GM18873 (cell line): ENCODE measurements around the gene VPS13D.

Experiments used
- ATAC-seq: cut with Tn5 transposase; IDR thresholded peaks from one replicate; pipeline ENCODE4 v1.9.1; 2021; ENCODE audit warnings: mild to moderate bottlenecking, moderate library complexity, moderate number of reproducible peaks; ENCODE audit not compliant: unreplicated experiment, low FRiP score

VPS13D gene

GRCh38 chr1:12414444-12415018, 184.7 kb downstream of the VPS13D start:
- no peak for ATAC-seq

- ATAC-seq: no peak
Measured at GRCh38 chr1:12415038-12415466, 185.2 kb downstream of the VPS13D start.

- no peak for ATAC-seq
Measured at GRCh38 chr1:12416101-12416500, 186.3 kb downstream of the VPS13D start.

GRCh38 chr1:12416744-12417143, 186.9 kb downstream of the VPS13D start:
- ATAC-seq: no peak

- no peak for ATAC-seq
Measured at GRCh38 chr1:12417389-12417788, 187.6 kb downstream of the VPS13D start.

- ATAC-seq: no peak
Measured at GRCh38 chr1:12420171-12420570, 190.3 kb downstream of the VPS13D start.

- no peak for ATAC-seq
Measured at GRCh38 chr1:12422488-12422887, 192.7 kb downstream of the VPS13D start.

DNA sequence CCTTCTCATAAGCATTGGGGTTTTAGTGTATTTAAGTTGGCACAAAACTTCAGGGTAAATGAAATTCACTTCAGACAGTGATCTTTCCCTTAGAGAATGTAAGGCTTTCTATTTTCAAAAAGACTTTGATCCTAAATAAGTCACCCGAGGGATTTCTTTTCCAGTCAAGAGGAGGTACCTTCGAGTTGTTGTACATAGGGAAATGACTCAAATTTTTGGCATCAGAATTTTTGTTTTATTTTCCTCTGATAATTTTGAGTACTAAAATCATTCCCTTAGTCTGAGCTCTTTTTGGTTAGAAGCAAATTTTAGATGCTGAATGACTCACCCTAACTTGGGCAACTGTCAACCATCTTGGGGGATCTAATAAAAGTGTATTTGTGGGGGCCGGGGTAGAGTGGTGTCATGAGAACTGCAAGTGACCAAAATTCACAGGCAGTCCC, 194.3 kb downstream of the VPS13D start:
- ATAC-seq: no peak

GRCh38 chr1:12424793-12425192, 195.0 kb downstream of the VPS13D start:
- no peak for ATAC-seq

DNA sequence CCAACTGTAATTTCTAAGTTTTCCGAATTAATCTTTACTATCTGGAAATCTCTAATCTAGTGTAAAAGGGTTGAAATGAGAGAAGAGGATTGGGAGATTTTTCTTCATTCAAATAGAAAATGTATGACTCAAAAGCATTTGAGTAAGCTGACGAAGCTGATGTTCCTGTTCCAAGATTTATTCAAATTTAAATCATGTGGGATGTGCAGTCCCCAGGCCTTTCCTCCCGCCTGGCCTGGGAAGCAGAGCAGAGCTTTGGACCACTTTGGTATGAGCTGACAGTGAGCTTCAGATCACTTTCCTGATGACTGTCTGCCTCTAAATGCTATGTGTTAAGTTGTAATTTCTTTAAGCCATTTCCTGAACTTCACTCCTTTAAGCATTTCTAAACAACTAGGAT, 196.2 kb downstream of the VPS13D start:
- ATAC-seq: no peak

- ATAC-seq: no peak
Measured at GRCh38 chr1:12428334-12428733, 198.5 kb downstream of the VPS13D start.

DNA sequence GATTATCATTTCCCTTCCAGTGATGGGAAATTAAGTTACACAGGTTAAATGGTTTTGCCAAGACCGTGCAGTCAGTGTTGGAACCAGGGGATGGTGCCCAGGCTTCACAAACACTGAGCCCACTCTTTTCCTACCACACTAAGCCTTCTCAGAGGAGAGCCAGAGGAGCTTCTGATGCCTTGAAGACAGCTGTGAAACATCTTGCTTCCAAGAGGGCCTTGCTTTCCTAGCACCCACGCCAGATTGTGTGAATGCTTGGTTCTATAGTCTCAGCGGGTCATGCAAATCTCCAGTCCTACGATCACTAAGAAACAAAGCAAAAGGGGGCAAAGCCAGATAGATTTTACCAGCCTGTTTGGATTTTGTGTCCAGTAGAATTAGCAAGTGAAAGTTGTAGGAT, 200.7 kb downstream of the VPS13D start:
- ATAC-seq: no peak

- ATAC-seq: no peak
Measured at GRCh38 chr1:12432897-12433296, 203.1 kb downstream of the VPS13D start.

GRCh38 chr1:12433323-12434053, 203.7 kb downstream of the VPS13D start:
- no peak for ATAC-seq

- no peak for ATAC-seq
Measured at GRCh38 chr1:12434174-12434573, 204.3 kb downstream of the VPS13D start.

- ATAC-seq: no peak
Measured at GRCh38 chr1:12434686-12435085, 204.9 kb downstream of the VPS13D start.

GRCh38 chr1:12435639-12436344, 206.0 kb downstream of the VPS13D start:
- ATAC-seq: peak; percentile 51

GRCh38 chr1:12436345-12436658, 206.5 kb downstream of the VPS13D start:
- no peak for ATAC-seq

- no peak for ATAC-seq
Measured at GRCh38 chr1:12436817-12437599, 207.2 kb downstream of the VPS13D start.

GRCh38 chr1:12437629-12438028, 207.8 kb downstream of the VPS13D start:
- no peak for ATAC-seq

- ATAC-seq: no peak
Measured at GRCh38 chr1:12438349-12438924, 208.6 kb downstream of the VPS13D start.
